Effector memory CD8-positive, alpha-beta T cell (primary cell): ENCODE results near the gene NOP16.

ENCODE experiments used
- ATAC-seq: fragments of 150-1000 bp; cut with Tn5 transposase; replicated peaks from 2 replicates; pipeline ENCODE4 v1.10.0; 2021; ENCODE audit warnings: mild to moderate bottlenecking, moderate library complexity
- DNase-seq, 3 experiments: peaks; one replicate each; pipeline ENCODE4 v3.0.0; 2021
- H3K27ac Mint-ChIP-seq, 2 donors: one replicate each; pipeline ENCODE4 v1.8.0; 2022; ENCODE audit warnings: mild to moderate bottlenecking in 2 of 2, mixed read lengths in 2 of 2, moderate library complexity in 2 of 2
- H3K27me3 Mint-ChIP-seq, 2 donors: one replicate each; pipeline ENCODE4 v1.8.0; 2022; ENCODE audit warnings: mixed read lengths in 2 of 2
- H3K36me3 Mint-ChIP-seq: one replicate; pipeline ENCODE4 v1.8.0; 2022; ENCODE audit warnings: mild to moderate bottlenecking, moderate library complexity, mixed read lengths; ENCODE audit not compliant: insufficient read depth
- H3K4me1 Mint-ChIP-seq, 2 donors: one replicate each; pipeline ENCODE4 v1.8.0; 2022; ENCODE audit warnings: low read depth in 2 of 2, mixed read lengths in 2 of 2
- H3K4me3 Mint-ChIP-seq, 2 donors: one replicate each; pipeline ENCODE4 v1.8.0; 2022; ENCODE audit warnings: mild to moderate bottlenecking in 2 of 2, mixed read lengths in 2 of 2, moderate library complexity in 2 of 2
- H3K9me3 Mint-ChIP-seq, 2 donors: one replicate each; pipeline ENCODE4 v1.8.0; 2022; ENCODE audit warnings: mixed read lengths in 2 of 2

NOP16 gene

GRCh38 chr5:176369934-176370711, 18.3 kb downstream of the NOP16 start:
- Mint-ChIP-seq H3K4me1 (peaks cover 3% of the 10 kb centered on the region in 2 donors), H3K4me3 (no peak overlapping the region), H3K27me3 (no peaks in the 10 kb centered on the region), H3K9me3 (no peaks in the 10 kb centered on the region), H3K36me3 (peaks cover 24% of the 10 kb centered on the region), H3K27ac (no peak overlapping the region)
- DNase-seq (no peak), ATAC-seq (no peak)

GRCh38 chr5:176368726-176369125, 19.7 kb downstream of the NOP16 start:
- Mint-ChIP-seq H3K36me3 (peaks cover 24% of the 10 kb centered on the region), H3K4me1 (peaks cover 3 to 6% of the 10 kb centered on the region in 2 donors), H3K27ac (no peak overlapping the region), H3K4me3 (no peak overlapping the region), H3K27me3 (no peaks in the 10 kb centered on the region), H3K9me3 (no peaks in the 10 kb centered on the region)
- ATAC-seq = no peak
- no peak for DNase-seq

- Mint-ChIP-seq H3K27ac (peak overlapping the region in 1 of 2 donors; percentile 69), H3K36me3 (peaks cover 30% of the 10 kb centered on the region), H3K4me3 (peak overlapping the region; percentile 78 to 83), H3K27me3 (no peaks in the 10 kb centered on the region), H3K4me1 (peaks cover 7 to 16% of the 10 kb centered on the region in 2 donors), H3K9me3 (no peaks in the 10 kb centered on the region)
- DNase-seq = no peak
- ATAC-seq = no peak
Measured at GRCh38 chr5:176366232-176366894, 22.0 kb downstream of the NOP16 start.

- peak within 1 kb of the TSS; percentile 78 to 83 for H3K4me3 Mint-ChIP-seq
- ATAC-seq = peak; percentile 6
- H3K9me3 Mint-ChIP-seq = no peaks in the 10 kb centered on the region
- peak within 1 kb of the TSS in 1 of 2 donors; percentile 63 for H3K27ac Mint-ChIP-seq
- peaks cover 33% of the 10 kb centered on the region for H3K36me3 Mint-ChIP-seq
- no peaks in the 10 kb centered on the region for H3K27me3 Mint-ChIP-seq
- peak; percentile 17 to 22 (median 21) for DNase-seq
- H3K4me1 Mint-ChIP-seq = peaks cover 7 to 17% of the 10 kb centered on the region in 2 donors
Measured at GRCh38 chr5:176365351-176366231, 22.8 kb downstream of the NOP16 start, which contains the start of gene ARL10. Gene ARL10 (plus strand): TSS chr5:176365487. CDS start chr5:176365564, 77 bp downstream.

GRCh38 chr5:176364765-176365350, 23.5 kb downstream of the NOP16 start:
- peak overlapping the region; percentile 67 to 69 for H3K4me3 Mint-ChIP-seq
- ATAC-seq (no peak), DNase-seq (no peak)
- H3K36me3 Mint-ChIP-seq = peaks cover 26% of the 10 kb centered on the region
- no peaks in the 10 kb centered on the region for H3K27me3 Mint-ChIP-seq
- peak overlapping the region in 1 of 2 donors; percentile 63 for H3K27ac Mint-ChIP-seq
- no peaks in the 10 kb centered on the region for H3K9me3 Mint-ChIP-seq
- peaks cover 7 to 17% of the 10 kb centered on the region in 2 donors for H3K4me1 Mint-ChIP-seq

GRCh38 chr5:176362233-176362490, 26.2 kb downstream of the NOP16 start:
- Mint-ChIP-seq H3K27me3 (no peaks in the 10 kb centered on the region), H3K36me3 (peaks cover 43% of the 10 kb centered on the region), H3K27ac (peak overlapping the region; percentile 85 to 94), H3K4me1 (peaks cover 19 to 22% of the 10 kb centered on the region in 2 donors), H3K4me3 (peak overlapping the region; percentile 93 to 94), H3K9me3 (no peaks in the 10 kb centered on the region)
- DNase-seq (no peak), ATAC-seq (no peak)

GRCh38 chr5:176361437-176362232, 26.8 kb downstream of the NOP16 start, which contains the start of gene KIAA1191:
Gene KIAA1191 (minus strand): TSS chr5:176361764. CDS start chr5:176359508, 2,256 bp downstream.
- H3K9me3 Mint-ChIP-seq = no peaks in the 10 kb centered on the region
- H3K27me3 Mint-ChIP-seq = no peaks in the 10 kb centered on the region
- peaks cover 22% of the 10 kb centered on the region in 2 donors for H3K4me1 Mint-ChIP-seq

GRCh38 chr5:176360894-176361436, 27.4 kb downstream of the NOP16 start:
- Mint-ChIP-seq H3K27ac (peak overlapping the region; percentile 85 to 94), H3K27me3 (no peaks in the 10 kb centered on the region), H3K36me3 (peaks cover 41% of the 10 kb centered on the region), H3K4me3 (peak overlapping the region; percentile 93 to 94), H3K9me3 (no peaks in the 10 kb centered on the region), H3K4me1 (peaks cover 22 to 24% of the 10 kb centered on the region in 2 donors)
- DNase-seq = peak in 1 of 3 experiments; percentile 3
- ATAC-seq = no peak

More at GRCh38 chr5:176361437-176362232, 26.8 kb downstream of the NOP16 start, which contains the start of gene KIAA1191:
- peak; percentile 90 to 94 (median 92) for DNase-seq
- peaks cover 46% of the 10 kb centered on the region for H3K36me3 Mint-ChIP-seq
- peak; percentile 88 for ATAC-seq
- H3K27ac Mint-ChIP-seq = peak within 1 kb of the TSS; percentile 85 to 94
- peak within 1 kb of the TSS; percentile 93 to 94 for H3K4me3 Mint-ChIP-seq

- H3K4me3 Mint-ChIP-seq = peak overlapping the region; percentile 50 to 52
- H3K9me3 Mint-ChIP-seq = no peaks in the 10 kb centered on the region
- peak overlapping the region in 1 of 2 donors; percentile 23 for H3K27ac Mint-ChIP-seq
- H3K4me1 Mint-ChIP-seq = peaks cover 24 to 32% of the 10 kb centered on the region in 2 donors
- DNase-seq = no peak
- H3K27me3 Mint-ChIP-seq = no peaks in the 10 kb centered on the region
- H3K36me3 Mint-ChIP-seq = peaks cover 54% of the 10 kb centered on the region
- no peak for ATAC-seq
Measured at GRCh38 chr5:176359658-176360057, 28.7 kb downstream of the NOP16 start.

- Mint-ChIP-seq H3K4me3 (no peak overlapping the region), H3K36me3 (peaks cover 73% of the 10 kb centered on the region), H3K9me3 (no peaks in the 10 kb centered on the region), H3K4me1 (peaks cover 21 to 45% of the 10 kb centered on the region in 2 donors), H3K27ac (no peak overlapping the region), H3K27me3 (no peaks in the 10 kb centered on the region)
- DNase-seq (no peak), ATAC-seq (no peak)
Measured at GRCh38 chr5:176356179-176356566, 32.2 kb downstream of the NOP16 start.

- no peaks in the 10 kb centered on the region for H3K9me3 Mint-ChIP-seq
- no peak for ATAC-seq
- peaks cover 20 to 45% of the 10 kb centered on the region in 2 donors for H3K4me1 Mint-ChIP-seq
- peaks cover 75% of the 10 kb centered on the region for H3K36me3 Mint-ChIP-seq
- no peak for DNase-seq
- H3K27me3 Mint-ChIP-seq = no peaks in the 10 kb centered on the region
- H3K4me3 Mint-ChIP-seq = no peak overlapping the region
- H3K27ac Mint-ChIP-seq = no peak overlapping the region
Measured at GRCh38 chr5:176355400-176356178, 32.8 kb downstream of the NOP16 start.
